Duodenal mucosa (tissue), 2 donors: ENCODE results near the gene IDE.

Source experiments
- H3K27ac ChIP-seq: one replicate; pipeline ENCODE4 v1.7.0; 2013; ENCODE audit warnings: low read depth, low read length
- H3K27me3 ChIP-seq, 2 donors: one replicate each; pipeline ENCODE4 v1.7.0; 2013; ENCODE audit warnings: low read length in 2 of 2, control low read depth in 1 of 2; ENCODE audit not compliant: insufficient read depth in 2 of 2, control insufficient read depth in 1 of 2
- H3K36me3 ChIP-seq, 2 donors: one replicate each; pipeline ENCODE4 v1.7.0; 2013; ENCODE audit warnings: low read length in 2 of 2, control low read depth in 1 of 2; ENCODE audit not compliant: insufficient read depth in 2 of 2, control insufficient read depth in 1 of 2
- H3K4me1 ChIP-seq, 2 donors: one replicate each; pipeline ENCODE4 v1.7.0; 2013; ENCODE audit warnings: low read length in 2 of 2, control low read depth in 1 of 2; ENCODE audit not compliant: insufficient read depth in 2 of 2, control insufficient read depth in 1 of 2
- H3K4me3 ChIP-seq, 2 donors: one replicate each; pipeline ENCODE4 v1.7.0; 2013; ENCODE audit warnings: low read length in 2 of 2, low read depth in 1 of 2
- H3K9ac ChIP-seq, 2 donors: one replicate each; pipeline ENCODE4 v1.7.0; 2013; ENCODE audit warnings: low read length in 2 of 2, low read depth in 1 of 2
- H3K9me3 ChIP-seq, 2 donors: one replicate each; pipeline ENCODE4 v1.7.0; 2013; ENCODE audit warnings: low read length in 2 of 2, control low read depth in 1 of 2; ENCODE audit not compliant: control insufficient read depth in 1 of 2

IDE gene

DNA sequence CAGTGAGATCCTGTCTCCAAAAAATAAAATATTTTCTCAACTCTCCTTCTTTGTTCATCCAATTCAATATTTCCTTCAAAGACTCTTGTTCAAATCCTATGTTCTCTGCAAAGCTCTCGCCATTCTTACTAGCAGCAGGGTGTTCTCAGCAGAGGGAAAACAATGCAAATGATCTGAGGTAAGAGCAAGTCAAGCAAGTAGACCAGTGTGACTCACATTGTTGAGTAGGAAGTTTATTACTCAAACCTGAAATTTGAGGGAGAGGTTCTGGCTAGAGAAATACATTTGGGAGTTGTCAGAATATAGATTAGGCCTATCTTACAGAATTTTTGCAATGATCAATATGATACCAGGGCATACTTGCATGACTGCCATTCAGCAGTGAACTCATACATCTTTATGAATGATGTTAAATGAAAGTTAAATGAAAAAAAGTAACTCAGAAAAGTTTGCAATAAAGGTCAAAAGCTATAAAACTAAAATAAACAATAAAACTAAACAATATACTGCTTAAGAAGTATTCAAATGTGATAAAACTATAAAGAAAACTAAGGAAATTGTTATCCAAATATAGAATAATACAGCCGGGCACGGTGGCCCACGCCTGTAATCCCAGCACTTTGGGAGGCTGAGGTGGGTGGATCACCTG is 5.8 kb downstream of the IDE start:
- Histone ChIP-seq H3K9me3 (no peaks in the 10 kb centered on the region), H3K4me1 (peaks cover 15 to 16% of the 10 kb centered on the region in 2 donors), H3K9ac (no peak overlapping the region), H3K36me3 (peaks cover 3 to 12% of the 10 kb centered on the region in 2 donors), H3K27me3 (no peaks in the 10 kb centered on the region), H3K4me3 (no peak overlapping the region), H3K27ac (no peak overlapping the region)

DNA sequence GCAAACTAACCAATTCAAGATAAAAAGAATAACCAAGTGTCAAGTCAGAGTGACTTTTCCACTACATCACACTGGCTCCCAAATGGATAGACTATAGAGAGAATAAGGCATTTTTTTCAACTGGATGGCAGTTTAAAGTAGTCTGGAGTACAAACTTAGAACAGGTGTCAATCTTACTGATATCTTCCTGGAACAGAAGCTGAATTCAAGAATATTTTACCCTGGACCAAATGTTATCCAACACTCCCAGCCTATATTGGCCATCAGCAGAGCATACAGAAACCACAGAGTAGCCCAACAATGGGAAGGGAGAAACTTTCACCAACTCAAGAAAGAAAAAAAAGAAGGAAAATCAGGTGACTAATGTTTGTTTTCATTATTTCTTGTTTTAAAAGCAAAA is 11.5 kb downstream of the IDE start:
- no peak overlapping the region for H3K27ac ChIP-seq
- no peaks in the 10 kb centered on the region for H3K4me1 ChIP-seq
- peaks cover 9 to 34% of the 10 kb centered on the region in 2 donors for H3K36me3 ChIP-seq
- no peak overlapping the region for H3K9ac ChIP-seq
- H3K9me3 ChIP-seq: peaks cover 0 to 6% of the 10 kb centered on the region in 2 donors
- no peaks in the 10 kb centered on the region for H3K27me3 ChIP-seq
- no peak overlapping the region for H3K4me3 ChIP-seq

DNA sequence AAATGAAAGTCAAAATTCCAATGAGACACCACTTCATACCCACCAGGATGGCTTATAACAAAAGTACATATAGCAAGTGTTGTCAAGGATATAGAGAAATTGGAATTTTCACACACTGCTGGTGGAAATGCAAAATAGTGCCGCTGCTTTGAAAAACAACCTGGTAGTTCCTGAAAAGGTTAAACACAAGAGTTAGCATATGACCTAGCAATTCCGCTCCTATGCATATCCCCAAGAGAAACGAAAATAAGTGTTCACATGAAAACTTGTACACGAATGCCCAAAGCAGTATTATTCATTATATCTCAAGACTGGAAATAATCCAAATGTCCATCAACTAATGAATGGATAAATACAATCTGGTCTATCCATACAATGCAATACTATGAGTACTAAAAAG is 14.8 kb downstream of the IDE start:
- Histone ChIP-seq H3K4me1 (no peaks in the 10 kb centered on the region), H3K27ac (no peak overlapping the region), H3K27me3 (no peaks in the 10 kb centered on the region), H3K36me3 (peaks cover 9 to 40% of the 10 kb centered on the region in 2 donors), H3K9me3 (peaks cover 4 to 9% of the 10 kb centered on the region in 2 donors), H3K4me3 (no peak overlapping the region), H3K9ac (no peak overlapping the region)

DNA sequence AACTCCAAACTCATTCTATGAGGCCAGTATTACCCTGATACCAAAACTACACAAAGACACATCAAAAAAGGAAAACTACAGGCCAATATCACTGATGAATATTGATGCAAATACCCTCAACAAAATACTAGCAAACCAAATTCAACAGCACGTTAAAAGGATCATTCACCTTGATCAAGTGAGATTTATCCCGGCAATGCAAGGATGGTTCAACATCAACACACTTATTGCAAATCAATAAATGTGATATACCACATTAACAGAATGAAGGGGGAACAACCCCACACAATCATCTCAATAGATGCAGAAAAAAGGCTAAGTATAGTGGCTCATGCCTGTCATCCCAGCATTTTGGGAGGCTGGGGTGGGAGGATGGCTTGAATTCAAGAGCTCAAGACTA is 19.9 kb downstream of the IDE start:
- Histone ChIP-seq H3K36me3 (peaks cover 0 to 27% of the 10 kb centered on the region in 2 donors), H3K4me3 (no peak overlapping the region), H3K9me3 (peaks cover 9 to 12% of the 10 kb centered on the region in 2 donors), H3K27ac (no peak overlapping the region), H3K27me3 (no peaks in the 10 kb centered on the region), H3K4me1 (no peaks in the 10 kb centered on the region), H3K9ac (no peak overlapping the region)

DNA sequence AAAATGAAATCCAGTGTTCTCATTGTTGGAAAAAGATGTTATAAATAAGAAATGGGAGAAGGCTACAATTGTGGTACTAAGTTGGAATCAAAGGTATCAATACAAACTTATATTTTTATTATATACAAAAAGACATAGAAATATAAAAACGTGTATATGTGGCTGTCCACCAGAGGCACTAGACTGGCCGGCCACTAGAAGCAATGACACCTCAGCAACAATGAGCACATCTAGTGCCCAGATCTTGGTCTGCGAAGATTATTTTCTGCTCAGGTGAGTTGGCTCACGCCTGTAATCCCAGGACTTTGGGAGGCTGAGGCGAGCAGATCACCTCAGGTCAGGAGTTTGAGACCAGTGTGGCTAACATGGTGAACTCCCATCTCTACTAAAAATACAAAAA is 21.6 kb downstream of the IDE start:
- no peak overlapping the region for H3K9ac ChIP-seq

DNA sequence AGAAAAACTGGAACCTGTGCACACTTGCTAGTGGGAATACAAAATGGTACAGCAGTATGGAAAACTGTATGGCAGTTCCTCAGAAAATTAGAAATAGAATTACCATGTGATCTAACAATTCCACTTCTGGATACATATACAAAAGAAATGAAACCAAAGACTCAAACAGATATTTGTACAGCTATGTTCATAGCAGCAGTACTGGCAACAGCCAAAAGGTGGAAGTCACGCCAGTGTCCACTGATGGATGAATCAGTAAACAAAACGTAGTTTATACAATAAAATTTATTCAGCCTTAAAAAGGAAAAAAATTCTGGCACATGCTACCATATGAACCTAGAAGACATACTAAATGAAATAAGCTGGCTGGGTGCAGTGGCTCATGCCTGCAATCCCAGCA is 23.0 kb downstream of the IDE start:
- H3K9ac ChIP-seq: no peak overlapping the region
- H3K9me3 ChIP-seq: peaks cover 9 to 10% of the 10 kb centered on the region in 2 donors
- H3K4me3 ChIP-seq: no peak overlapping the region
- H3K27me3 ChIP-seq: no peaks in the 10 kb centered on the region
- H3K4me1 ChIP-seq: no peaks in the 10 kb centered on the region
- H3K36me3 ChIP-seq: peaks cover 3 to 16% of the 10 kb centered on the region in 2 donors
- H3K27ac ChIP-seq: no peak overlapping the region

More for the DNA sequence above, 21.6 kb downstream of the IDE start:
- H3K27ac ChIP-seq: no peak overlapping the region
- no peak overlapping the region for H3K4me3 ChIP-seq
- H3K9me3 ChIP-seq: peaks cover 9 to 10% of the 10 kb centered on the region in 2 donors
- peaks cover 3 to 16% of the 10 kb centered on the region in 2 donors for H3K36me3 ChIP-seq
- H3K4me1 ChIP-seq: no peaks in the 10 kb centered on the region
- no peaks in the 10 kb centered on the region for H3K27me3 ChIP-seq

DNA sequence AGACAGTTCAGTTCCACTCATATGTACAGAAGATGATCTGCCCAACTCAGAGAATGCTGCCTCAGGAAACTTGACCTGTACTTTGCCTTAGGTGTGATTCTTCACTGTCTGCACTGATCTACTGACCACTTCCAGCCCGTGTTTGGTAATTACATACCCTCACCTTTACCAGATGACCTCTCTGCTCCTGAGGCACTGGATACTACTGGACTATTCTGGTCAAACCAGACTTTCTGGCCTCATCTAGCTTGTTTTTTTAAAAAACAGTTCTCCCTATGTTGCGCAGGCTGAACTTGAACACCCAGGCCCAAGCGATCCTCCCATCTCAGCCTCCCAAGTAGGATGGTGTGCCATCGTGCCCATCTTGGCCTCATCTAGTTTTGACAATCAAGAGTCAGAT is 26.2 kb downstream of the IDE start:
- H3K9ac ChIP-seq: no peak overlapping the region
- no peaks in the 10 kb centered on the region for H3K9me3 ChIP-seq
- H3K36me3 ChIP-seq: peaks cover 0 to 3% of the 10 kb centered on the region in 2 donors
- H3K4me3 ChIP-seq: no peak overlapping the region
- peaks cover 0 to 9% of the 10 kb centered on the region in 2 donors for H3K4me1 ChIP-seq
- no peak overlapping the region for H3K27ac ChIP-seq
- no peaks in the 10 kb centered on the region for H3K27me3 ChIP-seq

DNA sequence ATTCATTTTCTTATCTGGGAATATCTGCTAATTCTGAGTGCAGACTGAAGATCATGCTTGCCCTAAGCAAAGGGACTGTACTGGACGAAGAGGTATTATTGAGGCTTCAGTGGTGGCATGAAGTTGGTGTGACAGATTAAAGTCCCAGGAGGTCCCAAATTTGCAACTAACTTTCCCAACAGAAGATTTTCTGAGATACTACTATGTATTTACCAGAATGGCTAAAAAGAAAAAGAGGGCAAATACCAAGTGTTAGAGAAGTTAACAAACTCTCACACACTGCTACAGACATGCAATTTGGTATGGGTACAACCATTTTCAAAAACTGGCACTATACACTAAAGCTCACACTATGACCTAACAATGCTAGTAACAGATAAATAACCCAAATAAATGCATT is 28.3 kb downstream of the IDE start:
- no peaks in the 10 kb centered on the region for H3K9me3 ChIP-seq

DNA sequence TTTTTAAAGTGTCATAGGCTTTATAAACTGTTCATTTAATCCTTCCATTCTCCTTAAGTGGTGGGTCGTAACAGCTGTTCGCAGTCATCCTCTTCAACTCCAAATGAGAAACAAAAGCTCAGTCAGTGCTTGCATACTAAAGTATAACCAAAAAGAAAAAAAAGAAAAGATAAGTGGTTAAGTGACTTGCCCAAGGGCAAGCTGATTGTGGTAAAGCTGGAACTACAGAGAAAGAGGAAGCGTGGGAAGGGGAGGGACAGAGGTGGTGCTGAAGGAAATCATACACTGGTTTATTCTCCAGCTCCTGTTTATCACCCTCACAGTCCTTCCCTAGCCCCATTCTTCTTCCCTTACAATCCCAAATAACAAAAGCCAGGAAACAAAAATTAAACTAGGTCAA is 29.6 kb downstream of the IDE start:
- no peaks in the 10 kb centered on the region for H3K9me3 ChIP-seq
- no peak overlapping the region for H3K9ac ChIP-seq
- peaks cover 0 to 3% of the 10 kb centered on the region in 2 donors for H3K36me3 ChIP-seq
- H3K4me3 ChIP-seq: no peak overlapping the region
- no peak overlapping the region for H3K27ac ChIP-seq
- H3K27me3 ChIP-seq: no peaks in the 10 kb centered on the region
- H3K4me1 ChIP-seq: peaks cover 0 to 9% of the 10 kb centered on the region in 2 donors

More for the DNA sequence above, 28.3 kb downstream of the IDE start:
- Histone ChIP-seq H3K27ac (no peak overlapping the region), H3K4me1 (peaks cover 0 to 9% of the 10 kb centered on the region in 2 donors), H3K4me3 (no peak overlapping the region), H3K36me3 (peaks cover 0 to 3% of the 10 kb centered on the region in 2 donors), H3K9ac (no peak overlapping the region), H3K27me3 (no peaks in the 10 kb centered on the region)

DNA sequence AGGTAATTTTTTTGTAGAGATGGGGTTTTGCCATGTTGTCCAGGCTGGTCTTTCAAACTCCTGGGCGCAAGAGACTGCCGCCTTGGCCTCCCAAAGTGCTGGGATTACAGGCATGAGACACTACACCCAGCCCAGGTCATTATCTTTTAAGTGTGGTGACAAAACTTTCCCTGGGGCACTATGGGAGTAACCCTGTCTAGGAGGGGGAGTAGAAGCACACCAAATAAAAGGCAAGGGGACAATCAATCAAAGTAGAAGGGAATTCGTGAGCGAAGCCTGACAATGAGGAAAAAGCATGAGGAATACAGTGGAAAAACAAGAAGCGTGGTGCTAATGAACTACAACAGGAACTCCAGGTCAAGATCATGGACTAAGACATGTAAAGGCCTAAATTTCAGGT is 31.4 kb downstream of the IDE start:
- Histone ChIP-seq H3K36me3 (no peaks in the 10 kb centered on the region), H3K4me1 (peaks cover 0 to 9% of the 10 kb centered on the region in 2 donors), H3K27ac (no peak overlapping the region), H3K9ac (no peak overlapping the region), H3K4me3 (no peak overlapping the region), H3K27me3 (no peaks in the 10 kb centered on the region), H3K9me3 (no peaks in the 10 kb centered on the region)
